AG04449 (cell line): ENCODE data around the gene MARK2.

ENCODE experiments used
- CTCF ChIA-PET: fragments of 350-600 bp; formaldehyde crosslinking; extraction: SDS; loops from one replicate; lab custom pipeline; 2021; ENCODE audit warnings: antibody characterized with exemption; lab: Yijun Ruan, JAX
- POLR2A ChIA-PET: fragments of 400-600, 350-600 bp; formaldehyde crosslinking; extraction: SDS; loops from one replicate; lab custom pipeline; 2020; ENCODE audit warnings: antibody characterized with exemption, inconsistent platforms; lab: Yijun Ruan, JAX
- DNase-seq: peaks from one replicate; pipeline ENCODE4 v3.0.0-alpha.2; 2010; ENCODE audit warnings: low read depth, low spot score
- H3K4me3 ChIP-seq: 2 replicates; pipeline ENCODE4 v1.5.1; 2011; ENCODE audit warnings: low read depth, mild to moderate bottlenecking, control low read depth, low read length
- TF ChIP-seq, protein P1 (sequence below): IDR thresholded peaks from one replicate; pipeline ENCODE4 v1.5.1; 2011; ENCODE audit warnings: mild to moderate bottlenecking, moderate library complexity, low read length, control low read depth, inconsistent platforms; ENCODE audit not compliant: insufficient read depth; ENCODE audit errors: missing control alignments

MARK2 gene

DNA sequence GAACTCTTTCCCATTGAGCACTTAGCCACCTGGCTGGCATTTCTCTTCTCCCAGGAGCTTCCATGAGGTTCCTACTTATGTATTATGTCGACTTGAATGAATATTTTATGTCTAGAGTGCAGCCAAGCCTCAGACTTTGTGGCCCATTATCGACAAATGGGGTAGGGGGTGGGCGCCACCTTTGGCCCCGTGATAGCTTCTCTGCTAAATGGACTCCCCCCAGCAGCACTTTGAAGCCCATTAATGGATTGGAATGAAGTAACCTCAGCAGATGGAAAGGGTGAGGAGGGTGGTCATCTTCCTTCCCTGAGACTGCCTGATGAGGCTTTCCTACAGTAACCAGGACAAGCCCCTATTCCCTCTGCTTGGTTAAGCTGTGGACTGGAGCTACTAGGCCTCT, 5.9 kb downstream of the MARK2 start:
- H3K4me3 ChIP-seq = no peak overlapping the region
- no peak for DNase-seq
- ChIA-PET CTCF (interaction anchor here (0.7 to 21.2 kb wide), 9 partner anchors 8 to 303 kb away, joined by 3 to 639 read pairs (median 3); no protein-coding TSS in a partner anchor), POLR2A (interaction anchor here (0.6 to 1.6 kb wide), 2 partner anchors 31 to 84 kb away, joined by 3 to 4 read pairs; no protein-coding TSS in a partner anchor)
- TF ChIP-seq, protein P1, sequence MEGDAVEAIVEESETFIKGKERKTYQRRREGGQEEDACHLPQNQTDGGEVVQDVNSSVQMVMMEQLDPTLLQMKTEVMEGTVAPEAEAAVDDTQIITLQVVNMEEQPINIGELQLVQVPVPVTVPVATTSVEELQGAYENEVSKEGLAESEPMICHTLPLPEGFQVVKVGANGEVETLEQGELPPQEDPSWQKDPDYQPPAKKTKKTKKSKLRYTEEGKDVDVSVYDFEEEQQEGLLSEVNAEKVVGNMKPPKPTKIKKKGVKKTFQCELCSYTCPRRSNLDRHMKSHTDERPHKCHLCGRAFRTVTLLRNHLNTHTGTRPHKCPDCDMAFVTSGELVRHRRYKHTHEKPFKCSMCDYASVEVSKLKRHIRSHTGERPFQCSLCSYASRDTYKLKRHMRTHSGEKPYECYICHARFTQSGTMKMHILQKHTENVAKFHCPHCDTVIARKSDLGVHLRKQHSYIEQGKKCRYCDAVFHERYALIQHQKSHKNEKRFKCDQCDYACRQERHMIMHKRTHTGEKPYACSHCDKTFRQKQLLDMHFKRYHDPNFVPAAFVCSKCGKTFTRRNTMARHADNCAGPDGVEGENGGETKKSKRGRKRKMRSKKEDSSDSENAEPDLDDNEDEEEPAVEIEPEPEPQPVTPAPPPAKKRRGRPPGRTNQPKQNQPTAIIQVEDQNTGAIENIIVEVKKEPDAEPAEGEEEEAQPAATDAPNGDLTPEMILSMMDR = no peak

DNA sequence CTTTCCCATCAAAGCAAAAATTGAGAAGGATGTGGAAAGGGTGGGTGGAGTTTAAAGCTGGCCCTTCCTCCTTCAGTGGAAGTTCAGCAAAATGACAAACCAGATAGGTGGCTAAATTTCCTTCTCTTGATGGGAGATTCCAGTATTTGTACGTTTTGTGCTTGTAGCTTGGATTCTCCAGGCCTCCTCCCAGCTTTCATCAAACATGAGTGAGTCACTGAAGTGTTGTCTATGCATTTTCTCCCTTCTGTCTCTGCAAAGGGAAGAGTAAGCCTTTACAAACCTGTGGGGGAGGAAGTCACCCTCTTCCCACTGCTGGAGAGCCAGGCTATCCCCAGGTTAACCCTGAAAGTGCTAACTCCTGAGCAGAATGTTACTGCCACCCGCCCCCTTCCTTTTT, 6.4 kb downstream of the MARK2 start:
- CTCF ChIA-PET = interaction anchor here (0.7 to 21.2 kb wide), 8 partner anchors 9 to 303 kb away, joined by 3 to 639 read pairs (median 4); no protein-coding TSS in a partner anchor
- DNase-seq = no peak
- POLR2A ChIA-PET = interaction anchor here (1.6 kb wide), 1 partner anchor 30 kb away, joined by 4 read pairs; no protein-coding TSS in a partner anchor
- TF ChIP-seq, protein P1 = no peak
- H3K4me3 ChIP-seq = no peak overlapping the region

DNA sequence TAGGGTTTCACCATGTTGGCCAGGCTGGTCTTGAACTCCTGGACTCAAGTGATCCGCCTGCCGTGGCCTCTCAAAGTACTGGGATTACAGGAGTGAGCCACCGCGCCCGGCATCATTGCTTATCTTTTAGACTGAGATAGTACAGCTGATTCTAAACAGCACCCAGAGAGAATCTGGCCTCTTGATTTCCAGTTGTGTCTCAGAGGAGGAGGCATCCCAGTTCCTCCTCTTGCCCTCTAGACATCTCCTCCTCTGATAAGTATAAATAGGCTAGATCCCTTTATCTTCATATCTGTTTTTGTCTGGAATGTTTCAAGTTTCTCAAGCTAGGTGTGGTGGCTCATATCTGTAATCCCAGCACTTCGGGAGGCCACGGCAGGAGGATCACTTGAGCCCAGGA, 7.0 kb downstream of the MARK2 start:
- CTCF ChIA-PET = interaction anchor here (1.0 to 21.2 kb wide), 4 partner anchors 10 to 302 kb away, joined by 3 to 639 read pairs (median 6); no protein-coding TSS in a partner anchor
- POLR2A ChIA-PET = interaction anchor here (1.6 kb wide), 1 partner anchor 30 kb away, joined by 4 read pairs; no protein-coding TSS in a partner anchor
- no peak overlapping the region for H3K4me3 ChIP-seq
- TF ChIP-seq, protein P1 = no peak
- no peak for DNase-seq

DNA sequence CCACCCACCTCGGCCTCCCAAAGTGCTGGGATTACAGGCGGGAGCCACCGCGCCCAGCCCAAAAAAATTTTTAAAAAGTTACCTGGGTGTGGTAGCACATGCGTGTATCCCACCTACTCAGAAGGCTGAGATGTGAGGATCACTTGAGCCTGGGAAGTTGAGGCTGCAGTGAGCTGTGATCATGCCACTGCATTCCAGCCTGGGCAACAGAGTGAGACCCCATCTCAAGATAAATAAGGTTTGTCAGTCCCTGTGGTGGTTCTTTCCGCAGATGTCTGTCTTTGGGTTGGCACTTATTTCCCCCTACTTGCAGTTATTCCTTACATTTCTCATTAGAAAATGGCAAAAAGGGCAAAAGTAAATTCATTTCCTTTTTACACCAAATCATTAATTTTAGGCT, 8.0 kb downstream of the MARK2 start:
- CTCF ChIA-PET = interaction anchor here (2.0 to 21.2 kb wide), 2 partner anchors 10 to 100 kb away, joined by 11 to 639 read pairs; no protein-coding TSS in a partner anchor
- POLR2A ChIA-PET = no interaction called here
- DNase-seq = no peak
- no peak overlapping the region for H3K4me3 ChIP-seq
- TF ChIP-seq, protein P1 = no peak

DNA sequence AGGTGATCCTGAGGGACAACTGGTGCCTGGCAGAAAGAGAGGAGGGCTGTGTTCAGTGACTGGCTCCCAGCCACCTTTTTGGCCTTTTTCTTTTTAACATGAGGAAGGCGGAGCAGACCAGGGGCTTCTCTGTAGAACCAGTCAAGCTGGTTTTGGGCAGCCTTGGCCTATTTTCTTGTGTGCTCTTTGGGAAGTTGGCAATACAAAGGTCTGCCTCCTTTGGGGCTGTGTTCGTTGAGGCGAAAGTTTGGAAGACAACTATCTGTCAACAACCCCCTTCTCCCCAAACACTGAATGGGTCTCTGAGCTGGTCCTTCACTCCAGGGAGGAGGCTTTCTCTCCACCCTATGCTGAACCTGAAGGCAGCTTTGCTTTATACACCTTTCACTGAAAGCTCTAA, 8.5 kb downstream of the MARK2 start:
- no peak overlapping the region for H3K4me3 ChIP-seq
- TF ChIP-seq, protein P1 = no peak
- CTCF ChIA-PET = interaction anchor here (1.0 to 21.2 kb wide), 3 partner anchors 10 to 368 kb away, joined by 3 to 639 read pairs (median 11); no protein-coding TSS in a partner anchor
- POLR2A ChIA-PET = no interaction called here
- no peak for DNase-seq

DNA sequence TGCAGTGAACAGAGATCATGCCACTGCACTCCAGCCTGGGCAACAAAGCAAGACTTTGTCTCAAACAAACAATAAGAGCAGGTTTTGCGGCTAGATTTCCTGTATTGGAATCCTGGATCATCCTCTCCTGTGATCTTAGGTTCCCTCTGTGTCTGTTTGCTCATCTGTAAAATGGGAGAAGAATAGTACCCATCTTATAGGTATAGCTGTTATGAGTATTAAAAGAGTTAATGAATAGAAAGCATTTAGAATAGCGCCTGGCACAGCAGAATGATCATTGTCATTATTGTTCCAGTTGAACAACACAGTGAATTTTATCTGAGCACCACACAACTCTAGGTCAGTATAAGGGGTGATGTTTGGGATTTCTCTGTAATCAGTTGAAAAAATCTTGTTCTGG, 10.8 kb downstream of the MARK2 start:
- ChIA-PET CTCF (interaction anchor here (1.3 to 1.8 kb wide), 2 partner anchors 12 kb away, joined by 4 to 9 read pairs; no protein-coding TSS in a partner anchor), POLR2A (no interaction called here)
- H3K4me3 ChIP-seq = no peak overlapping the region
- no peak for DNase-seq
- TF ChIP-seq, protein P1 = no peak
